Neural crest cell (in vitro differentiated cells): Measurements from ENCODE around the gene SNX6. TPM values are rescaled to one million over a fixed set of nuclear protein-coding genes. Genes with fewer than 3 reads are reported as not detected.

Experiments used
- DNase-seq: peaks from one replicate; pipeline ENCODE4 v3.0.0; 2021; ENCODE audit warnings: low read depth, mixed read lengths, low spot score
- H3K27ac Mint-ChIP-seq: one replicate; pipeline ENCODE4 v1.8.0; 2021; ENCODE audit warnings: mild to moderate bottlenecking, mixed read lengths; ENCODE audit not compliant: unreplicated experiment
- H3K27me3 Mint-ChIP-seq: 2 replicates; pipeline ENCODE4 v1.8.0; 2021; ENCODE audit warnings: low read depth, mild to moderate bottlenecking, mixed read lengths
- H3K36me3 Mint-ChIP-seq: 2 replicates; pipeline ENCODE4 v1.8.0; 2021; ENCODE audit warnings: low read depth, mild to moderate bottlenecking, mixed read lengths
- H3K4me1 Mint-ChIP-seq: 2 replicates; pipeline ENCODE4 v1.8.0; 2021; ENCODE audit warnings: mixed read lengths
- H3K4me3 Mint-ChIP-seq: one replicate; pipeline ENCODE4 v1.8.0; 2021; ENCODE audit warnings: mild to moderate bottlenecking, mixed read lengths
- H3K9me3 Mint-ChIP-seq: 2 replicates; pipeline ENCODE4 v1.8.0; 2021; ENCODE audit warnings: mixed read lengths
- long read RNA-seq: library from polyadenylated mRNA; unstranded; transcript quantifications from one replicate; pipeline ENCODE4 v2.0.0, GENCODE V29; 2020
- total RNA-seq: library from RNA; stranded (reverse); gene quantifications from 2 replicates; pipeline ENCODE4 v1.2.1, GENCODE V29; 2021
- TF ChIP-seq, protein P1 (sequence below): fragments of 200-600 bp; sonication (generic); conservative IDR thresholded peaks from 2 replicates; pipeline ENCODE4 v1.5.0; 2021; ENCODE audit warnings: antibody characterized with exemption, mild to moderate bottlenecking

Gene SNX6
- total RNA-seq: 71.1 and 73.4 TPM in 2 replicates
- long read RNA-seq, transcript SNX6-201 (14 exons, 2,001 nt): major isoform, 172 of 238 reads
- long read RNA-seq, transcript SNX6-202 (13 exons, 3,398 nt): minor isoform, 9 of 238 reads
- long read RNA-seq, partial matches to known transcripts: 34 of 238 reads
- long read RNA-seq, other reads (novel, unspliced or antisense): 22 of 238 reads

- Mint-ChIP-seq H3K9me3 (peaks cover 3% of the 10 kb centered on the region), H3K27ac (peak within 1 kb of the TSS; percentile 87), H3K4me1 (peaks cover 11% of the 10 kb centered on the region), H3K36me3 (no peaks in the 10 kb centered on the region), H3K4me3 (peak within 1 kb of the TSS; percentile 95), H3K27me3 (no peaks in the 10 kb centered on the region)
- DNase-seq: peak; percentile 66
- TF ChIP-seq, protein P1, sequence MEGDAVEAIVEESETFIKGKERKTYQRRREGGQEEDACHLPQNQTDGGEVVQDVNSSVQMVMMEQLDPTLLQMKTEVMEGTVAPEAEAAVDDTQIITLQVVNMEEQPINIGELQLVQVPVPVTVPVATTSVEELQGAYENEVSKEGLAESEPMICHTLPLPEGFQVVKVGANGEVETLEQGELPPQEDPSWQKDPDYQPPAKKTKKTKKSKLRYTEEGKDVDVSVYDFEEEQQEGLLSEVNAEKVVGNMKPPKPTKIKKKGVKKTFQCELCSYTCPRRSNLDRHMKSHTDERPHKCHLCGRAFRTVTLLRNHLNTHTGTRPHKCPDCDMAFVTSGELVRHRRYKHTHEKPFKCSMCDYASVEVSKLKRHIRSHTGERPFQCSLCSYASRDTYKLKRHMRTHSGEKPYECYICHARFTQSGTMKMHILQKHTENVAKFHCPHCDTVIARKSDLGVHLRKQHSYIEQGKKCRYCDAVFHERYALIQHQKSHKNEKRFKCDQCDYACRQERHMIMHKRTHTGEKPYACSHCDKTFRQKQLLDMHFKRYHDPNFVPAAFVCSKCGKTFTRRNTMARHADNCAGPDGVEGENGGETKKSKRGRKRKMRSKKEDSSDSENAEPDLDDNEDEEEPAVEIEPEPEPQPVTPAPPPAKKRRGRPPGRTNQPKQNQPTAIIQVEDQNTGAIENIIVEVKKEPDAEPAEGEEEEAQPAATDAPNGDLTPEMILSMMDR: no peak
These were observed at the start of gene SNX6 for GRCh38 chr14:34629657-34630529. SNX6 (minus strand) TSS chr14:34630148; CDS start chr14:34630116, 32 bp downstream.

DNA sequence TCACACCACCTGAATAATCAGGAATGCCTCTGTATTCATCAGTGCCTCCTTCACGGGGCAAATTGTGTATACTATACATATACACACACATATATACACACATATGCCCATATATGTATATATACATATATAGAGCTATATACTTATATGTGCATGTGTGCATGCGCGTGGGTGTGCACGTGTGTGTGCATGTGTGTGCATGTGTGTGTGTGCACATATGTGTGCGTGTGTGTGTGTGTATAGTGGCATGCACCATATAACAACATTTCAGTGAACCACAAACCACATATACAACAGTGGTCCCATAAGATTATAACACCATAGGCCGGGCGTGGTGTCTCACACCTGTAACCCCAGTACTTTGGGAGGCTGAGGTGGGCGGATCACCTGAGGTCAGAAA lies 48.8 kb upstream of the SNX6 start:
- no peak overlapping the region for H3K4me3 Mint-ChIP-seq
- H3K27ac Mint-ChIP-seq: no peak overlapping the region
- TF ChIP-seq, protein P1: no peak
- no peaks in the 10 kb centered on the region for H3K36me3 Mint-ChIP-seq
- no peaks in the 10 kb centered on the region for H3K9me3 Mint-ChIP-seq
- no peak for DNase-seq
- H3K27me3 Mint-ChIP-seq: no peaks in the 10 kb centered on the region
- peaks cover 9% of the 10 kb centered on the region for H3K4me1 Mint-ChIP-seq

DNA sequence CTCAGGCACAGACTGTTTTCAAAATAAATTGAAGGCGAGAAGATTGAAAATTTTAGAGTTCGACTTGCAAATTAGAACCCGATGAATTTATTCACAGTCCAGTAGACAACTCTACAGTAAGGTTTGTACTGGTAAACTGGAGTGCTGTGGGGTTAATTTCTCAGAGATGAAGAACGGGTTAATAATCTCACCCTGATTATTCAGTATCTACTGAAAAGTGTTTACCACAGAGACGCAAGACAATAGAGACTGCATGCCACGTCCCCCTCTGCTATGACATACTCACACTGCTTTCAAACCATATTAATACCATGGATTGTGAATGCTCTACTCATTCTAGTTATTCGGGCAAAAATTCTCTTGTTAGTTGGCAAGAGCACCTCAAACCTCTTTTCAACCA lies 48.4 kb upstream of the SNX6 start:
- Mint-ChIP-seq H3K27me3 (no peaks in the 10 kb centered on the region), H3K36me3 (no peaks in the 10 kb centered on the region), H3K9me3 (no peaks in the 10 kb centered on the region), H3K4me1 (peaks cover 9% of the 10 kb centered on the region), H3K27ac (no peak overlapping the region), H3K4me3 (no peak overlapping the region)
- TF ChIP-seq, protein P1: no peak
- DNase-seq: no peak

- TF ChIP-seq, protein P1: no peak
- DNase-seq: no peak
- H3K27me3 Mint-ChIP-seq: no peaks in the 10 kb centered on the region
- H3K4me3 Mint-ChIP-seq: no peak overlapping the region
- no peaks in the 10 kb centered on the region for H3K9me3 Mint-ChIP-seq
- no peak overlapping the region for H3K27ac Mint-ChIP-seq
- peaks cover 9% of the 10 kb centered on the region for H3K4me1 Mint-ChIP-seq
- H3K36me3 Mint-ChIP-seq: no peaks in the 10 kb centered on the region
These were observed 46.7 kb upstream of the SNX6 start for GRCh38 chr14:34676516-34677211.

DNA sequence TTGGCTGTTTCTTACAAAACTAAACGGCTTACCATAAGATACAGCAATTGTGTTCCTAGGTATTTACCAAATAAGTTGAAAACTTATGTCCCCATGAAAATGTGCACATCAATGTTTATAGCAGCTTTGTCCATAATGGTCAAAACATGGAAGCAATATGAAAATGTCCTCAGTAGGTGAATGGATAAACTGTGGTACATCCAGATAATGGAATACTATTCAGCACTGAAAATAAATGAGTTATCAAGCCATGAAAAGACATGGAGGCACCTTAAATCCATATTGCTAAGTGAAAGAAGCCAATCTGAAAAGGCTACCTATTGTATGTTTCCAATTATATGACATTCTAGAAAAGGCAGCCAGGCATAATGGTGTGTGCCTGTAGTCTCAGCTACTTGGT lies 43.8 kb upstream of the SNX6 start:
- TF ChIP-seq, protein P1: no peak
- Mint-ChIP-seq H3K27me3 (no peaks in the 10 kb centered on the region), H3K4me1 (peaks cover 9% of the 10 kb centered on the region), H3K4me3 (no peak overlapping the region), H3K27ac (no peak overlapping the region), H3K36me3 (no peaks in the 10 kb centered on the region), H3K9me3 (no peaks in the 10 kb centered on the region)
- no peak for DNase-seq
